Neural cell (in vitro differentiated cells): Measurements from ENCODE around the gene CEP295NL.

Experiments used
- CTCF ChIP-seq: fragments of 450-650 bp; IDR thresholded peaks from 2 replicates; pipeline ENCODE4 v1.5.1; 2014; ENCODE audit warnings: antibody characterized with exemption, mild to moderate bottlenecking, moderate library complexity; ENCODE audit not compliant: poor library complexity, severe bottlenecking
- MXI1 ChIP-seq: fragments of 450-650 bp; conservative IDR thresholded peaks from 2 replicates; pipeline ENCODE4 v1.6.1; 2014; ENCODE audit warnings: antibody characterized with exemption, mild to moderate bottlenecking; ENCODE audit not compliant: poor library complexity, severe bottlenecking
- POLR2AphosphoS5 ChIP-seq: IDR thresholded peaks from 2 replicates; pipeline ENCODE4 v1.6.1; 2012
- RAD21 ChIP-seq: fragments of 450-650 bp; conservative IDR thresholded peaks from 2 replicates; pipeline ENCODE4 v1.6.1; 2014; ENCODE audit warnings: antibody characterized with exemption, mild to moderate bottlenecking, moderate library complexity
- REST ChIP-seq: IDR thresholded peaks from 2 replicates; pipeline ENCODE4 v1.6.1; 2012; ENCODE audit warnings: borderline replicate concordance
- TAF1 ChIP-seq: IDR thresholded peaks from 2 replicates; pipeline ENCODE4 v1.6.1; 2012; ENCODE audit warnings: low read depth

- TF ChIP-seq CTCF: no peak
- TF ChIP-seq RAD21: no peak
- TF ChIP-seq TAF1: no peak
- TF ChIP-seq REST: no peak
- TF ChIP-seq POLR2AphosphoS5: no peak
- no peak for TF ChIP-seq MXI1
Observed at GRCh38 chr17:78847052-78847451, 55.9 kb downstream of the CEP295NL start.
